MM.1S (cell line): ENCODE measurements around the gene ADAMTS7.

ENCODE experiments used
- DNase-seq: peaks from one replicate; pipeline ENCODE4 v3.0.0-alpha.2; 2015
- H2AFZ ChIP-seq: fragments of 300-600 bp; sonication (generic); 2 replicates; pipeline ENCODE4 v1.6.0; 2016; ENCODE audit warnings: antibody characterized with exemption, low read length
- H3F3A ChIP-seq: fragments of 300-600 bp; sonication (generic); 2 replicates; pipeline ENCODE4 v1.6.1; 2016; ENCODE audit warnings: mild to moderate bottlenecking, antibody characterized with exemption, low read length, moderate library complexity, mixed read lengths; ENCODE audit not compliant: insufficient read depth
- H3K27ac ChIP-seq: fragments of 300-600 bp; sonication (generic); 2 replicates; pipeline ENCODE4 v1.5.1; 2016; ENCODE audit warnings: mild to moderate bottlenecking, low read length
- H3K27me3 ChIP-seq: fragments of 300-600 bp; sonication (generic); replicated peaks from 2 replicates; pipeline ENCODE4 v1.6.0; 2016; ENCODE audit warnings: low read length; ENCODE audit not compliant: insufficient read depth
- H3K36me3 ChIP-seq: fragments of 300-600 bp; sonication (generic); replicated peaks from 2 replicates; pipeline ENCODE4 v1.6.1; 2016; ENCODE audit warnings: mild to moderate bottlenecking, low read length, mixed read lengths; ENCODE audit not compliant: insufficient read depth
- H3K4me1 ChIP-seq: fragments of 300-600 bp; sonication (generic); 2 replicates; pipeline ENCODE4 v1.6.1; 2016; ENCODE audit warnings: low read length, mixed read lengths
- H3K4me2 ChIP-seq: fragments of 300-600 bp; sonication (generic); 2 replicates; pipeline ENCODE4 v1.6.0; 2016; ENCODE audit warnings: low read depth, low read length
- H3K4me3 ChIP-seq: fragments of 300-600 bp; sonication (generic); 2 replicates; pipeline ENCODE4 v1.5.1; 2016; ENCODE audit warnings: low read length, mixed read lengths
- H3K79me2 ChIP-seq: fragments of 300-600 bp; sonication (generic); 2 replicates; pipeline ENCODE4 v1.6.1; 2016; ENCODE audit warnings: mixed run types, low read length, mixed read lengths
- H3K9ac ChIP-seq: fragments of 300-600 bp; sonication (generic); 2 replicates; pipeline ENCODE4 v1.6.1; 2016; ENCODE audit warnings: low read length, mixed read lengths
- H3K9me2 ChIP-seq: fragments of 300-600 bp; sonication (generic); replicated peaks from 2 replicates; pipeline ENCODE4 v1.6.1; 2016; ENCODE audit warnings: mild to moderate bottlenecking, low read length, mixed read lengths; ENCODE audit not compliant: insufficient read depth
- H3K9me3 ChIP-seq: fragments of 300-600 bp; sonication (generic); replicated peaks from 2 replicates; pipeline ENCODE4 v1.6.1; 2016; ENCODE audit warnings: mild to moderate bottlenecking, low read length, mixed read lengths; ENCODE audit not compliant: insufficient read depth
- H4K20me1 ChIP-seq: fragments of 300-600 bp; sonication (generic); 2 replicates; pipeline ENCODE4 v1.6.1; 2016; ENCODE audit warnings: mild to moderate bottlenecking, low read length, moderate library complexity, mixed read lengths; ENCODE audit not compliant: insufficient read depth
- EZH2 ChIP-seq: fragments of 300-600 bp; sonication (generic); optimal IDR thresholded peaks from 2 replicates; pipeline ENCODE3; 2017; ENCODE audit warnings: low read depth, mild to moderate bottlenecking, antibody characterized with exemption, low read length, mixed read lengths
- EZH2phosphoT487 ChIP-seq: fragments of 300-600 bp; sonication (generic); IDR thresholded peaks from 2 replicates; pipeline ENCODE4 v1.6.1; 2018; ENCODE audit warnings: antibody characterized with exemption, low read length
- TF ChIP-seq, protein P1 (sequence below): fragments of 300-600 bp; sonication (generic); IDR thresholded peaks from 2 replicates; pipeline ENCODE4 v1.5.1; 2016; ENCODE audit warnings: antibody characterized with exemption, low read length, mixed read lengths

The ADAMTS7 gene

GRCh38 chr15:78740904-78741274 is 70.4 kb downstream of the ADAMTS7 start:
- H3F3A ChIP-seq = no peaks in the 10 kb centered on the region
- peaks cover 17% of the 10 kb centered on the region for H3K4me1 ChIP-seq
- no peaks in the 10 kb centered on the region for H3K9me2 ChIP-seq
- no peak overlapping the region for H3K9ac ChIP-seq
- H4K20me1 ChIP-seq = no peaks in the 10 kb centered on the region
- H3K4me2 ChIP-seq = peak overlapping the region; percentile 33; the same call in 1 of the 2 replicates
- no peak overlapping the region for H2AFZ ChIP-seq
- no peak for DNase-seq
- H3K36me3 ChIP-seq = no peaks in the 10 kb centered on the region
- TF ChIP-seq, protein P1, sequence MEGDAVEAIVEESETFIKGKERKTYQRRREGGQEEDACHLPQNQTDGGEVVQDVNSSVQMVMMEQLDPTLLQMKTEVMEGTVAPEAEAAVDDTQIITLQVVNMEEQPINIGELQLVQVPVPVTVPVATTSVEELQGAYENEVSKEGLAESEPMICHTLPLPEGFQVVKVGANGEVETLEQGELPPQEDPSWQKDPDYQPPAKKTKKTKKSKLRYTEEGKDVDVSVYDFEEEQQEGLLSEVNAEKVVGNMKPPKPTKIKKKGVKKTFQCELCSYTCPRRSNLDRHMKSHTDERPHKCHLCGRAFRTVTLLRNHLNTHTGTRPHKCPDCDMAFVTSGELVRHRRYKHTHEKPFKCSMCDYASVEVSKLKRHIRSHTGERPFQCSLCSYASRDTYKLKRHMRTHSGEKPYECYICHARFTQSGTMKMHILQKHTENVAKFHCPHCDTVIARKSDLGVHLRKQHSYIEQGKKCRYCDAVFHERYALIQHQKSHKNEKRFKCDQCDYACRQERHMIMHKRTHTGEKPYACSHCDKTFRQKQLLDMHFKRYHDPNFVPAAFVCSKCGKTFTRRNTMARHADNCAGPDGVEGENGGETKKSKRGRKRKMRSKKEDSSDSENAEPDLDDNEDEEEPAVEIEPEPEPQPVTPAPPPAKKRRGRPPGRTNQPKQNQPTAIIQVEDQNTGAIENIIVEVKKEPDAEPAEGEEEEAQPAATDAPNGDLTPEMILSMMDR = no peak
- TF ChIP-seq EZH2phosphoT487 = no peak
- TF ChIP-seq EZH2 = no peak
- no peaks in the 10 kb centered on the region for H3K27me3 ChIP-seq
- H3K27ac ChIP-seq = no peak overlapping the region; the same call in 1 of the 2 replicates
- H3K4me3 ChIP-seq = no peak overlapping the region
- no peaks in the 10 kb centered on the region for H3K9me3 ChIP-seq
- no peaks in the 10 kb centered on the region for H3K79me2 ChIP-seq

DNA sequence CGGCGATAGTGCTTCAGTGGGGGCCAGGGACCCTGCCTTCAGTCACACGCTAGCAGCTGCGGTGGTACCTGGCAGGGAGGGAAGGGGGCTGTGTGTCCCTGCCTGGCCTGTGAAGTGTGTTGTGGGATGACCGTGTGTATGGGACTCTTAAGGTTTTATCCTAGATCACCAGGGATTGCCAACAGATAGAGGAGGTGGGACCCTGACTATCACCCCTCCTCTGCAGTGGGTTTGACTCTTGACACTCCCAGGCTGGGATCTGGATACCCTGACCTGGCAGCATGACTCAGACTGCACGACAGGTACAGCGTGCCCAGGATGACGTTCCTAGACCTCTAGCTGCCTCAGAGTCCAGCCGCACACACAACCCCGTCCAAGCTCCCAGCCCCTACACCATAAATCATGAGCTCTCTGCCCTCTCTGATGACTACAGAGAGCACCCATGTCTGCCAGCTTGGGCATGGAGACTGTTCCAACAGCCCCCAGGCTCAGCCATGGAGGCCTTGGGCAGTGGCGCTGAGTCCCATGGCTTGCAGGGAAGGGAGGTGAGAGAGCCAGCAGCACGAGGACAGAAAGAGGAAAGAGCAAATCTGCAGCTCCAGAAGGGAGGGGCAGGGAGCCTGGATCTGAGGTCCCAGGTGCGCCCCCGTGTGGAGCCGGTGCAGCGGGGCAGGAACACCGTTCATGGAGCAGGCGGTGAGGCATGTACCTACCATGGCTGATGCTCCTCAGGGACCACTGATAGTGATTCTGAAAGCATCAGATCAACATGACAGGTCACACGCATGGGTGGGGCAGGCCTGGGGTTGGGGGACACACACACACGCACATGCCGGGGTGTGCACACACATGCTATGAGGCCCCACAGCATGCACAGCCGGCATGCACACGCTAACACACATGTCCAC is 71.0 kb downstream of the ADAMTS7 start:
- Histone ChIP-seq H3K9me3 (no peaks in the 10 kb centered on the region), H3K79me2 (no peaks in the 10 kb centered on the region), H3K4me1 (peaks cover 17% of the 10 kb centered on the region), H3K36me3 (no peaks in the 10 kb centered on the region), H3K4me3 (no peak overlapping the region), H3K4me2 (peak overlapping the region; percentile 47; the same call in 1 of the 2 replicates), H3F3A (no peaks in the 10 kb centered on the region), H3K9me2 (no peaks in the 10 kb centered on the region), H3K27me3 (no peaks in the 10 kb centered on the region), H2AFZ (peak overlapping the region; percentile 83; the same call in 1 of the 2 replicates), H3K27ac (no peak overlapping the region), H4K20me1 (no peaks in the 10 kb centered on the region), H3K9ac (no peak overlapping the region)
- DNase-seq = peak; percentile 62
- TF ChIP-seq, protein P1 = peak; percentile 71
- no peak for TF ChIP-seq EZH2

- TF ChIP-seq, protein P1 = no peak
- TF ChIP-seq EZH2 (no peak), EZH2phosphoT487 (no peak)
- H2AFZ ChIP-seq = no peak overlapping the region
These were observed 72.1 kb downstream of the ADAMTS7 start for GRCh38 chr15:78739206-78739605.

More at GRCh38 chr15:78739206-78739605, 72.1 kb downstream of the ADAMTS7 start:
- no peak overlapping the region for H3K27ac ChIP-seq
- no peak overlapping the region for H3K4me2 ChIP-seq
- no peaks in the 10 kb centered on the region for H3K9me3 ChIP-seq
- no peak overlapping the region for H3K4me3 ChIP-seq
- H3K79me2 ChIP-seq = no peaks in the 10 kb centered on the region
- no peaks in the 10 kb centered on the region for H3K36me3 ChIP-seq
- H4K20me1 ChIP-seq = no peaks in the 10 kb centered on the region
- DNase-seq = no peak
- H3K9me2 ChIP-seq = no peaks in the 10 kb centered on the region
- no peaks in the 10 kb centered on the region for H3F3A ChIP-seq
- no peak overlapping the region for H3K9ac ChIP-seq
- H3K27me3 ChIP-seq = no peaks in the 10 kb centered on the region
- H3K4me1 ChIP-seq = peaks cover 17% of the 10 kb centered on the region
